ENCODE results near the gene PRDM7.

DNA sequence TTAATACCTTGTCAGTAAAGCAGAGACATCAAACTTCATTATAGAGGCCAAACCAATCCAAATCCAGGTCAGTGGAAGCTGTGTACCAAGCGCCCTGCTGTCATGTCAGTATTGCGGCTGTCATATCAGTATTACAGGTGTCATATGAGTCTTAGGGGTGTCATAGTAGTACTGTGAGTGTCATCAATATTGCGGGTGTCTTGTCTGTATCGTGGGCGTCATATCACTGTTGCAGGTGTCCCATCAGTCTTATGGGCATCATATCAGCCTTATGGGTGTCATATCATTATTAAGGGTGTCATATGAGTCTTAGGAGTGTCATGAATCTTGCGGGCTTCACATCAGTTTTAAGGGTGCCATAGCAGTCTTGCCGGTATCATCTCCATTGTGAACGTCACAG lies 6.0 kb upstream of the PRDM7 start:
- TF ChIP-seq POLR2A (IDR thresholded peaks at IDR 0.05; ENCODE audit: low read length) = no peak
- TF ChIP-seq EP300 (IDR thresholded peaks at IDR 0.05) = no peak
- TF ChIP-seq, protein P1, sequence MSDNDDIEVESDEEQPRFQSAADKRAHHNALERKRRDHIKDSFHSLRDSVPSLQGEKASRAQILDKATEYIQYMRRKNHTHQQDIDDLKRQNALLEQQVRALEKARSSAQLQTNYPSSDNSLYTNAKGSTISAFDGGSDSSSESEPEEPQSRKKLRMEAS (IDR thresholded peaks at IDR 0.05) = no peak
- no peak for TF ChIP-seq CBX8 (IDR thresholded peaks at IDR 0.05)
- TF ChIP-seq RCOR1 (IDR thresholded peaks at IDR 0.05; ENCODE audit: low read depth, low read length) = no peak
- TF ChIP-seq, protein P2, sequence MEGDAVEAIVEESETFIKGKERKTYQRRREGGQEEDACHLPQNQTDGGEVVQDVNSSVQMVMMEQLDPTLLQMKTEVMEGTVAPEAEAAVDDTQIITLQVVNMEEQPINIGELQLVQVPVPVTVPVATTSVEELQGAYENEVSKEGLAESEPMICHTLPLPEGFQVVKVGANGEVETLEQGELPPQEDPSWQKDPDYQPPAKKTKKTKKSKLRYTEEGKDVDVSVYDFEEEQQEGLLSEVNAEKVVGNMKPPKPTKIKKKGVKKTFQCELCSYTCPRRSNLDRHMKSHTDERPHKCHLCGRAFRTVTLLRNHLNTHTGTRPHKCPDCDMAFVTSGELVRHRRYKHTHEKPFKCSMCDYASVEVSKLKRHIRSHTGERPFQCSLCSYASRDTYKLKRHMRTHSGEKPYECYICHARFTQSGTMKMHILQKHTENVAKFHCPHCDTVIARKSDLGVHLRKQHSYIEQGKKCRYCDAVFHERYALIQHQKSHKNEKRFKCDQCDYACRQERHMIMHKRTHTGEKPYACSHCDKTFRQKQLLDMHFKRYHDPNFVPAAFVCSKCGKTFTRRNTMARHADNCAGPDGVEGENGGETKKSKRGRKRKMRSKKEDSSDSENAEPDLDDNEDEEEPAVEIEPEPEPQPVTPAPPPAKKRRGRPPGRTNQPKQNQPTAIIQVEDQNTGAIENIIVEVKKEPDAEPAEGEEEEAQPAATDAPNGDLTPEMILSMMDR (IDR thresholded peaks at IDR 0.05) = no peak
